ENCODE data around the gene COL4A4. TPM values are rescaled to one million over a fixed set of nuclear protein-coding genes. Genes with fewer than 3 reads are reported as not detected.

The COL4A4 gene
- polyA plus RNA-seq, 2 donors, result 0.10 to 0.16 TPM

GRCh38 chr2:227043981-227044380, 120.0 kb downstream of the COL4A4 start:
- H3K36me3 ChIP-seq (ENCODE audit: control insufficient read depth in 2 of 2, insufficient read depth in 2 of 2, low read length in 1 of 2), result no peaks in the 10 kb centered on the region
- no peaks in the 10 kb centered on the region for H3K4me1 ChIP-seq (ENCODE audit: control insufficient read depth in 2 of 2, insufficient read depth in 2 of 2, low read length in 1 of 2)
- H3K4me3 ChIP-seq (ENCODE audit: low read depth in 1 of 2, low read length in 2 of 2), result no peak overlapping the region
- no peaks in the 10 kb centered on the region for H3K27me3 ChIP-seq (ENCODE audit: control insufficient read depth in 1 of 2, insufficient read depth in 2 of 2, low read length in 2 of 2)
- 67 to 71% methylated on average over 3 of the region's 3 CpGs for WGBS, 2 donors
- no peaks in the 10 kb centered on the region for H3K9me3 ChIP-seq (ENCODE audit: control insufficient read depth in 2 of 2, insufficient read depth in 1 of 2, low read depth in 1 of 2, low read length in 1 of 2)
- H3K27ac ChIP-seq (ENCODE audit: low read depth in 2 of 2, low read length in 1 of 2), result no peak overlapping the region

- Histone ChIP-seq H3K36me3 (ENCODE audit: control insufficient read depth in 2 of 2, insufficient read depth in 2 of 2, low read length in 1 of 2) (no peaks in the 10 kb centered on the region), H3K4me1 (ENCODE audit: control insufficient read depth in 2 of 2, insufficient read depth in 2 of 2, low read length in 1 of 2) (no peaks in the 10 kb centered on the region)
- WGBS, 2 donors, result 49 to 66% methylated on average over 1 of the region's 1 CpG
Observed at GRCh38 chr2:227038550-227039189, 125.3 kb downstream of the COL4A4 start.

DNA sequence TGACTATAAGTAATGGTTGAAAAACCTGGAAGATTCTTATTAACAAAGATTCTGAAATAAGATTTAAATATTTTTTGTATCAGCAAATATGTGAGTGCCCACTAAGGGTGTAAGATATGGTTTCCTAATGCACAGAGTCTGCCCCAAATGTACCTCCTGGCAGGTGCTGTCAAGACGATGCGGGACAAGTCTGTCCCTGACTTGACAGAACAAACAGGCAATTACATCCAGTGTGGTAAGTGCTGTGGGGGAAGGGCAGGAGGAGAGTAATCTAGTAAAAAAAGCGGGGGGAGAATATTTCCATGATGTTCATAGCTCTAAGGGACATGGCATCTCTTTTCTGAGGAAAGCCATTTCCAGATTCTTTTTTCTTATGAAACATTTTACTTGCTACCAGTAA, 127.5 kb downstream of the COL4A4 start:
- Histone ChIP-seq H3K9me3 (ENCODE audit: control insufficient read depth in 2 of 2, insufficient read depth in 1 of 2, low read depth in 1 of 2, low read length in 1 of 2) (no peaks in the 10 kb centered on the region), H3K27me3 (ENCODE audit: control insufficient read depth in 1 of 2, insufficient read depth in 2 of 2, low read length in 2 of 2) (no peaks in the 10 kb centered on the region)
- WGBS, 2 donors, result 71 to 75% methylated on average over 3 of the region's 3 CpGs

More at GRCh38 chr2:227038550-227039189, 125.3 kb downstream of the COL4A4 start:
- H3K4me3 ChIP-seq (ENCODE audit: low read depth in 1 of 2, low read length in 2 of 2), result no peak overlapping the region
- H3K27ac ChIP-seq (ENCODE audit: low read depth in 2 of 2, low read length in 1 of 2), result no peak overlapping the region
- H3K9me3 ChIP-seq (ENCODE audit: control insufficient read depth in 2 of 2, insufficient read depth in 1 of 2, low read depth in 1 of 2, low read length in 1 of 2), result no peaks in the 10 kb centered on the region
- no peaks in the 10 kb centered on the region for H3K27me3 ChIP-seq (ENCODE audit: control insufficient read depth in 1 of 2, insufficient read depth in 2 of 2, low read length in 2 of 2)

DNA sequence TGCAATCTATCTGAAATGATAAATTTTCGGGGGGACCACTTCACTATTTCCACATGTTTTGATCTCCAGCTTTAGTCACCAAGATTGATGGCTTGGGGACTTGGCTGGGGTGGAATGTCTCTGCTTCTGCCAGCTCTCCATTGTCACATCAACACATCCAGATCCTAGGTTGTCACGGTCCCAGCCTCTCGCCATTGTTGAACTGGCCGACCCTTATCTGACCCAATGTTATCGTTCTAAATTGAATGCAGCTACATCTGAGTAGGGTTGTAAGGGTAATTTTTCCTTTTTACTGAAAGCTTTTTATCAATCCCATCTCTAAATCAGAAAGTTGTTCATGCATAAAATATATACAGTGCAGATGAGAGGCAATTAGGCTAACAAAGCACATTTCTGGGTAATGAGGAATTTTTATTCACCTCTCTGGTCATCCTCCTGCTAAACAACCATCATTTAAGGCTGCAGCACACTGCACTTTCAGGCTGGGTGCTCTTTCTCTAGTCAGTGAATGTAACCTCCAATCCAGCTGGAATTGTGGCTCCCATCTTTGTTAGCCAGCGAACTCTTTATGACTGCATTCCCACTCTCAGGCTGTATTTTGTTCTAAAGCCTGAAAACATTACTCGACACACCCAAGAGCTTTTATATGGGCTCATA, 128.2 kb downstream of the COL4A4 start:
- Histone ChIP-seq H3K4me3 (ENCODE audit: low read depth in 1 of 2, low read length in 2 of 2) (no peak overlapping the region), H3K27me3 (ENCODE audit: control insufficient read depth in 1 of 2, insufficient read depth in 2 of 2, low read length in 2 of 2) (no peaks in the 10 kb centered on the region), H3K36me3 (ENCODE audit: control insufficient read depth in 2 of 2, insufficient read depth in 2 of 2, low read length in 1 of 2) (no peaks in the 10 kb centered on the region), H3K9me3 (ENCODE audit: control insufficient read depth in 2 of 2, insufficient read depth in 1 of 2, low read depth in 1 of 2, low read length in 1 of 2) (no peaks in the 10 kb centered on the region), H3K27ac (ENCODE audit: low read depth in 2 of 2, low read length in 1 of 2) (no peak overlapping the region), H3K4me1 (ENCODE audit: control insufficient read depth in 2 of 2, insufficient read depth in 2 of 2, low read length in 1 of 2) (no peaks in the 10 kb centered on the region)
- WGBS, 2 donors, result 46% methylated on average over 7 of the region's 7 CpGs

More for the DNA sequence above, 127.5 kb downstream of the COL4A4 start:
- no peaks in the 10 kb centered on the region for H3K36me3 ChIP-seq (ENCODE audit: control insufficient read depth in 2 of 2, insufficient read depth in 2 of 2, low read length in 1 of 2)
- H3K27ac ChIP-seq (ENCODE audit: low read depth in 2 of 2, low read length in 1 of 2), result no peak overlapping the region
- H3K4me1 ChIP-seq (ENCODE audit: control insufficient read depth in 2 of 2, insufficient read depth in 2 of 2, low read length in 1 of 2), result no peaks in the 10 kb centered on the region
- no peak overlapping the region for H3K4me3 ChIP-seq (ENCODE audit: low read depth in 1 of 2, low read length in 2 of 2)

DNA sequence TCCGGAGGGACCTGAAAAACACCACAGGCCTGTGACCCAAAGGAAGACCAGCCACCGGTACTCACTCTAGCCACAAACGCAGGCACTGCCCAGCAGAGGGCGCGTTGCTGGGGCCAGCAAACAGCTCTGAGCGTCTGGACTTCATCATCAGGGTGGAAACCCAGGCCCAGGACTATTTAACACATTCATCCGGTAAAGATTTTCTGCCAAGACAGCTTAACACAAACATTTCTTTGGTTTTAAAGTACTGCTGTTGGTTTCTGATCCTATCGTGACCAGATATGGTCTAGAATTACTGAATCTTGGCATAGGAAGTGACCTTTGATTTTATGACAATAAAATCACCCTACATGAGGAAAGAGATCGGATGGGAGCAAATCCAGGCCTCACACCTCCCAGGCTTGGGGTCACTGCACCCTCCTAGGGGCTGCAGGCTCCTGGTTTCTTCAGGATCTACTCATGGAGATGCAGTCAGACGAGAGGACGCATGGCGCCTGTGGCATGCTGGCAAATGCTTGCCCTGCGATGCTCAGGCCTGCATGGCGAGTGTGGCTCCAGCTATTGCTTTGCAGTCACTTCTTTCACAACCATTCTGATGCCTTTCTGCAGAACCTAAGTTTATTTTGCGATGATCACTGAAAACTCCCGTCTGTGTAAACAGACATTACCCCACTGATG, 130.4 kb downstream of the COL4A4 start:
- Histone ChIP-seq H3K4me3 (ENCODE audit: low read depth in 1 of 2, low read length in 2 of 2) (no peak overlapping the region), H3K9me3 (ENCODE audit: control insufficient read depth in 2 of 2, insufficient read depth in 1 of 2, low read depth in 1 of 2, low read length in 1 of 2) (no peaks in the 10 kb centered on the region), H3K27ac (ENCODE audit: low read depth in 2 of 2, low read length in 1 of 2) (no peak overlapping the region), H3K36me3 (ENCODE audit: control insufficient read depth in 2 of 2, insufficient read depth in 2 of 2, low read length in 1 of 2) (no peaks in the 10 kb centered on the region), H3K4me1 (ENCODE audit: control insufficient read depth in 2 of 2, insufficient read depth in 2 of 2, low read length in 1 of 2) (peaks cover 0 to 2% of the 10 kb centered on the region in 2 donors), H3K27me3 (ENCODE audit: control insufficient read depth in 1 of 2, insufficient read depth in 2 of 2, low read length in 2 of 2) (no peaks in the 10 kb centered on the region)
- WGBS, 2 donors, result 59 to 65% methylated on average over 16 of the region's 16 CpGs

DNA sequence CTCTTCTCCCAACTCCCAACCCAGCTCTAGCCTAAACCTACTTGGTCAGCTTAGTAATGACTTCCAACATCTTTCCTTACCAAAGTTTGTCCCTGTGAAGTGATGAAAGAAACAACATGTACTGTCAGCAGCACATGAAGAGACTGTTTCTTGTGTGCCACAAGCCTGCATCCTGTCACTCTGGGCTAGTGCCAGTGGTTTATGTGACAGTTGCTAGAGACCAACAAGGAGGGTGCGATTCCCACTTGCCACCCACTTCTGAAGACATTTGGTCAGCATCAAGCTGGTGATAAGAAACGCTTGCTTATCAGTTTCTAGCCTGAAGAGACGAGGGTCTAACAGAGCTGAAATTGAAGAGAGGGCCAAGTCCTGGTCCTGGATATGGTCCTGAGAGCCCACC, 132.6 kb downstream of the COL4A4 start:
- Histone ChIP-seq H3K27me3 (ENCODE audit: control insufficient read depth in 1 of 2, insufficient read depth in 2 of 2, low read length in 2 of 2) (no peaks in the 10 kb centered on the region), H3K9me3 (ENCODE audit: control insufficient read depth in 2 of 2, insufficient read depth in 1 of 2, low read depth in 1 of 2, low read length in 1 of 2) (no peaks in the 10 kb centered on the region), H3K4me1 (ENCODE audit: control insufficient read depth in 2 of 2, insufficient read depth in 2 of 2, low read length in 1 of 2) (peaks cover 0 to 2% of the 10 kb centered on the region in 2 donors), H3K36me3 (ENCODE audit: control insufficient read depth in 2 of 2, insufficient read depth in 2 of 2, low read length in 1 of 2) (no peaks in the 10 kb centered on the region), H3K4me3 (ENCODE audit: low read depth in 1 of 2, low read length in 2 of 2) (no peak overlapping the region), H3K27ac (ENCODE audit: low read depth in 2 of 2, low read length in 1 of 2) (no peak overlapping the region)
- WGBS, 2 donors, result 54 to 75% methylated on average over 3 of the region's 3 CpGs

DNA sequence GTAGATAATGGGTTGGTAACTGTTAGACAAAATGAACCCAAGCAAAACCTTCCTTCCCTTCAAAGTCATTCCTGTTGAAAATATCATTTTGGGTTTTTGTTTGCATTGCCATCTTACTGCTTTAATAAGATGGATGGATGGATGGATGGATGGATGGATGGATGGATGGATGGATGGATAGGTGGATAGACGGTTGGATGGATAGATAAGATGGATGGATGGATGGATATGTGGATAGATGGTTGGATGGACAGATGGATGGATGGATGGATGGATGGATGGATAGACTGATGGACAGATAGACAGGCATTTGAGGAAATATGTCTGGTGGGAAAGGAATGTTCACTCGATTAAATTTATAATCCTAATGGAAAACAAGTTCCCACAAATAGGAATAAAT, 133.2 kb downstream of the COL4A4 start:
- peaks cover 0 to 2% of the 10 kb centered on the region in 2 donors for H3K4me1 ChIP-seq (ENCODE audit: control insufficient read depth in 2 of 2, insufficient read depth in 2 of 2, low read length in 1 of 2)
- H3K27me3 ChIP-seq (ENCODE audit: control insufficient read depth in 1 of 2, insufficient read depth in 2 of 2, low read length in 2 of 2), result no peaks in the 10 kb centered on the region
- no peaks in the 10 kb centered on the region for H3K36me3 ChIP-seq (ENCODE audit: control insufficient read depth in 2 of 2, insufficient read depth in 2 of 2, low read length in 1 of 2)
- no peak overlapping the region for H3K4me3 ChIP-seq (ENCODE audit: low read depth in 1 of 2, low read length in 2 of 2)
- no peak overlapping the region for H3K27ac ChIP-seq (ENCODE audit: low read depth in 2 of 2, low read length in 1 of 2)
- H3K9me3 ChIP-seq (ENCODE audit: control insufficient read depth in 2 of 2, insufficient read depth in 1 of 2, low read depth in 1 of 2, low read length in 1 of 2), result no peaks in the 10 kb centered on the region
- WGBS, 2 donors, result 83 to 89% methylated on average over 2 of the region's 2 CpGs

- Histone ChIP-seq H3K4me1 (ENCODE audit: control insufficient read depth in 2 of 2, insufficient read depth in 2 of 2, low read length in 1 of 2) (peaks cover 0 to 2% of the 10 kb centered on the region in 2 donors), H3K27ac (ENCODE audit: low read depth in 2 of 2, low read length in 1 of 2) (no peak overlapping the region), H3K36me3 (ENCODE audit: control insufficient read depth in 2 of 2, insufficient read depth in 2 of 2, low read length in 1 of 2) (no peaks in the 10 kb centered on the region), H3K9me3 (ENCODE audit: control insufficient read depth in 2 of 2, insufficient read depth in 1 of 2, low read depth in 1 of 2, low read length in 1 of 2) (no peaks in the 10 kb centered on the region), H3K27me3 (ENCODE audit: control insufficient read depth in 1 of 2, insufficient read depth in 2 of 2, low read length in 2 of 2) (no peaks in the 10 kb centered on the region), H3K4me3 (ENCODE audit: low read depth in 1 of 2, low read length in 2 of 2) (no peak overlapping the region)
- 80 to 85% methylated on average over 3 of the region's 3 CpGs for WGBS, 2 donors
Observed at GRCh38 chr2:227029426-227030105, 134.4 kb downstream of the COL4A4 start.

DNA sequence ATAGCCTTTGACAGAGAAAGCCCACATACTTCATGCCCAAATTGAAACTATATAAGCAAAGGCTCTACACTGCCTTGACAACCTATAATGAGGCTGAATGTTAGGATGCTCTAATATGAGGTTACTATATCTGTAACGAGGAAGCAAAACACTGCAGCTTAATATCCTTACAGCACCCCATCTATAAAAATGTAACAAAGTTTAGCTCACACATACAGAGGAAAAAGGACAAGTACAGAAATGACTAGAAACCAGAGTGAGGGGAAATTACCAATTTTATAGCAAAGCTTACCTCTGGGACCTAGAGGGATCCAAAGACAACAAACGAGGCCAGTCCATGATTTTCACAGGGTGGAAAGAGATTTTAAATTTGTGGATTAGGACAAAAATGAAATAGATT, 138.5 kb downstream of the COL4A4 start:
- 78 to 79% methylated on average over 2 of the region's 2 CpGs for WGBS, 2 donors
- Histone ChIP-seq H3K4me3 (ENCODE audit: low read depth in 1 of 2, low read length in 2 of 2) (no peak overlapping the region), H3K27ac (ENCODE audit: low read depth in 2 of 2, low read length in 1 of 2) (no peak overlapping the region), H3K9me3 (ENCODE audit: control insufficient read depth in 2 of 2, insufficient read depth in 1 of 2, low read depth in 1 of 2, low read length in 1 of 2) (no peaks in the 10 kb centered on the region), H3K4me1 (ENCODE audit: control insufficient read depth in 2 of 2, insufficient read depth in 2 of 2, low read length in 1 of 2) (peaks cover 0 to 2% of the 10 kb centered on the region in 2 donors), H3K36me3 (ENCODE audit: control insufficient read depth in 2 of 2, insufficient read depth in 2 of 2, low read length in 1 of 2) (no peaks in the 10 kb centered on the region), H3K27me3 (ENCODE audit: control insufficient read depth in 1 of 2, insufficient read depth in 2 of 2, low read length in 2 of 2) (no peaks in the 10 kb centered on the region)
